HG03460 (cell line): ENCODE data around the gene RAB24.
"Not testable (repeated sequence)": the region's sequence is repeated elsewhere in the genome, so short reads cannot be mapped to it uniquely, and the experiment has no call there.

Source experiments
- ATAC-seq: cut with Tn5 transposase; IDR thresholded peaks from one replicate; pipeline ENCODE4 v1.9.1; 2021; ENCODE audit not compliant: unreplicated experiment

RAB24 gene

DNA sequence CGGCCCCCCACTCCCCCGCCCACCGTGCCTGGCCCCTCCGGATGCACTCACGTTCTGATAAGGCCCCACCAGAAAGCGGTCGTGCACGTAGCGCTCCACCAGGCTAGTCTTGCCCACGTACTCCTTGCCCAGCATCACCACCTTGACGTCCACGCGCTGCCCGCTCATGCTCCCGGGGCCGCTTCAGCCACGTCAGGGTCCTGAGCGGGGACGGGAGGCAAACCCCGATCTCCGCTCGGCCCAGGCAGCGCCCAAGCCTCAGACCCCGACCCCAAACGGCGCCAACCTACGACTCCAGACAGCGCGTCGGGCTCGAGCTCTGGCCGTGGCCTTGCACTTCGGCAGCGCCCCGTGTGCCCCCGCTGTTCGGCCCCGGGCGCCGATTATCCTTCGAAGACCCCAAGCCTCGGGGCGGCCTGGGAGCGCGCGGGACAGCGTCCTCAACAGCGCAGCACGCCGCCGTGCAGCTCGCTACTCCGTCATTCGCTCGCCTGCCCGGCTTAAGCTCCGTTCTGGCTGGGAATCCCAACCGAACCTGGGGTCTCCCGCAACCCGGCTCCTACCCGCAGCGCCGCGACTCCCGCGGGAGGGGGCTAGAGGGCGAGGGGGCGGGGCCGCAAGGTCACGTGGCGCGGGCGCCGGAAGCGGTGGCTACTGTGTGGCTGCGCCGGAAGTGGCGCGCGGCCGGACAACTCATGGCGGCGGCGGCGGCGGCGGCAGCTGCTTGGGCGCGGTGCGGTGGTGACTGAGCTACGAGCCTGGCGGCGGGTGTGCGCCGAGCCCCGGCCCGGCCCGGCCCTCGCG, at the start of gene RAB24, which contains the start of gene PRELID1:
RAB24 (minus strand) TSS at position 599 of the 804 bp plus-strand sequence; CDS start at position 168, 431 bp downstream.
PRELID1 (plus strand) TSS at position 679 of the 804 bp plus-strand sequence. CDS start 187 bp downstream, outside the sequence.
- peak; percentile 55 for ATAC-seq

DNA sequence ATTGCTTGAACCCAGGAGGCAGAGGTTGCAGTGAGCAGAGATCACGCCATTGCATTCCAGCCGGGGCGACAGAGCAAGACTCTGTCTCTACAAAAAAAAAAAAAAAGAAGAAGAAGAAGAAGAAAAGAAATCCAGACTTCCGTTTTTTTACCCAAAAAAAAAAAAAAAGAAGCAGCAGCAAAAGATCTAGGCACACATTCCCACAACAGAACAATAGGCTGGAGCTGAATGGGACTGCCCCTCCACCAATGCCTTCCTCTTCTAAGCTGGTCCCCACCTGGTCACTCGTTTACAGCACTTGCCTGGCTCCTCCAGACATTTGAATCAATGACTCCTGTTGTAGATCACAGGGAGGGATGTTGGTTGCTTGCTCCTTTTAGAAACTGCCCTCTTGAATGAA, 49.6 kb upstream of the RAB24 start:
- no peak for ATAC-seq

DNA sequence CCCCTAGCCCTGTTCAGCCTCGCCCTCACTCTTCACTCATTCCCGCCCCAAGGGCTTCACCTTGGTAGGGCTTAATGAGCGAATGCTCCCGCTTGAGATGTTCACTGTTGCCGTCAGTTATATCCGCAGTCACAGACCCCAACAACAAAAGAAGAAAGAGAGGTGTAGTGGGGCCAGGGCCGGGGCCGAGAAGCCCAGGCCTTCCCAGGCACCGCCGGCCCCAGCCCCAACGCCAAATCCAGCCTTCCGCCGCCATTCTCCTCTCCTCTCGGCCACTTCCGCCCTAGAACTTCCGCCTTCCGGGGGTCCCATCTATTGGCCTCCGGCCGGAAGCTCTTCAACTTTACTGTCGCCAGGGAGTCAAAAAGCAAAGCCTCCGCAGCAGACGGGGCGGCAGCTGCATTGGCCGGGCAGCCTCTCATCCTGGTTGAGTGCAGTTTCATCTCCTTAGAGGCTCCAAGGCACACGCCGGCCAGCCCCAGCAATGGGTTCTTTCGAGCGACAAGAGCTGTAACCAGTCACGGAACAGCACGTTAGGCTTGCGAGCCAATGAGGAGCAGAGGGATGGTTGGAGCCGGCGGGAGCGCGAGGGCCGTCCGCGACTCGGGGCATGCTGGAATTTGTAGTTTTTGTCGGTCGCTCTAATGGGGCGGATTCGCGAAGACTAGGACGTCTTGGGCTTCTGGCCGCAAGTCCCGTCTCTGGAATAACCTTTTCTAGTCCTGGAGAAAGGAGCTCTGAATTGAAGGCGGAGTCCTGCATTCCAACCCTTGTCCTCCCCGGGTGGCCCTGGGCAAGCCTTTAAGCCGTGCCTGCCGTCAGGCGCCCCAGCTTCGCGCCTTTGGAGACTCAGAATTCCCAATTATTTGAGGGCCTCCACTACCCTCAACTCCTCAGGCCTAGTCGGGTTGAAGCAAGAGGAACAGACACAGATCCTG, 48.1 kb upstream of the RAB24 start, which contains the start of gene LMAN2:
LMAN2 (minus strand) TSS at position 277 of the 938 bp plus-strand sequence; CDS start at position 256, 21 bp downstream.
- peak; percentile 94 for ATAC-seq

DNA sequence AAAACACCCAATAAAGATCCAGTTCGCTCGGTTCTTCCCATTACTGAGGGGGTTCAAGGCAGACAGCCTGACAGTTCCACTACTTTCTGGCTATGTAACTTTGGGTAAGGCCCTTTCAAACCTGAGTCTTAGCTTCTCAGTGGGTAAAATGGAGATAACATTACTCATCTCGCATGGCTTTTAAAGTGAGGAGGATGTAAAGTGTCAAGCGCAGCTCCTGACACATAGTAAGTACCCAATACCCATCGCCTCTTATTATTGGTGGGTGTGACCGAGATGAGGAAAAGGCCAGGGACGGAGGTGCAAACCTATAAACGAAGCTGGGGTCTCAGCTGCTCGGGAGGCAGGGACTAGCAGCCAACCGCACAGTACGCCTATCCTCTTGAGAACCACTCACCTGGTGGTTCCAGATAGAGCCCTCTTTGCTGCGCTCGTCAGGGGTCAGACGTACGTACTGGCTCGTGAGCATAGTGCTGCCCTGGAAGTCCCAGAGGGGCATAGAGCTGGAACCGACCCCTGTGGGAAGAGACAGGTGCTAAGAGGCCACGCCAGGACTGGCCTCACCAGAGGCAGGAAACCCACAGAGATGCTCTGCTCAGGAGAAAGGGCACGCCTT, 47.4 kb upstream of the RAB24 start:
- ATAC-seq: no peak

DNA sequence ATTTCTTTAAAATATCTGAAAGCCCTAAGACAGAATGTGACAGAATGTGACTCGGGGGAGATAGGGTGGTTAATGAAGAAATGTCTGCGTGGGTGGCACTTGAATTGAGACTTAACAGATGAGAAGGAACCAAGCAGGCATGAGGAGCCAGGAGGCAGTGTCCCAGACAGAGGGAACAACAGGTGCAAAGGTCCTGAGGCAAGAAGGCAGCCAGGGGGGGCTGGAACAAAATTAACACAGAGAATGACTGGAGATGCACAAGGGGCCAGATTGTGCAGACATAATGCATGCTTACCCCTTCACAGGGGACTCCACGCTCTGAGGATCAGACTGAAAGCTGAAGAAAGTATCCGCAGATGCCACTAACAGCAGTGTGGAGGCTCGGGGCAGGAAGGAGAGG, 46.2 kb upstream of the RAB24 start:
- no peak for ATAC-seq

DNA sequence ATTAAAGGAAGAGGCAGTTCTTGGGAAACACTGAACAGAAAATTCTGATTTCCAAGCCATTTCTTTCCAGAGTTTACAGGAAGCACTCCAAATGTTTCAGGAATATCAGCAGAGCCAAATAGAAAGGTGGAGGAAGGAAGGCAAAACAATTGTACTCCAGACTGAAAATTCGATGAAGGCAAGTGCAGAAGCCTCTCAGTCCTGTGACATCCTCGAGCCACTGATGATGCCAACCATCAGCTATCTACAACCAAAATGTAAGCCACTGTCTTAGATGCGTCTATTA, 45.8 kb upstream of the RAB24 start:
- no peak for ATAC-seq

DNA sequence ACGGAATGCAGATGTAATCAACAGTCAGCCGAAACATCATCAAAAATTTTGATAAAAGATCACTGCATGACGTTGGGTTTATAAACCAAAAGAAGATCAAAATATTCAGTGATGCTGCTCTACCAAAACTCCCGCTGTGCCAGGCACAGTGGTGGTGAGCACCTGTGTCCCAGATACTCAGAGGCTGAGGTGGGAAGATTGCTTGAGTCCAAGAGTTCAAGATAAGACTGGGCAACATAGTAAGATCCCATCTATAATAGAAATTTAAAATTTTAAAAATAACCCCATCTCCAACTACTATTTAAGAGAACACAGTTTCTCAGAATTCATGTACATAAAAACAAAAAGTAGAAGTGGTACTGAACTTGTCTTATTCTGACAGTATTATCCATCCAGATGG, 44.2 kb upstream of the RAB24 start:
- ATAC-seq: no peak

DNA sequence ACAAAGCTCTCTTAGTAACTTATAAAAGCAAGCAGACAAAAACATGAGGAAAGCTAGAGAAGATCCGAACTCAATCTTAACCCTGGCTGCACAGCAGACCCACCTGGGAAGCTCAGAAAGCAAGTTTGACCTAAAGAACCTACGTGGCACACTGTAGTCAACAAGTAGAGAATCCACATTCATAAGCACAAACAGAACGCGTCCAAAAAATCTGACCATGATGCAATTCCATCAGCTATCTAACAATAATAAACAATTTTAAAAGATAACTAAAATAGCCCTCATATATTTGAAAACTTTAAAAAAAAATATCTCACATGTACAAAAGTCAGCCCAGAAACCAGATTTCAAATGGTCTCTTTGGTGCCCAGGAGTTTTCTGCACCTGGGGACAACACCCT, 43.3 kb upstream of the RAB24 start:
- ATAC-seq: no peak

DNA sequence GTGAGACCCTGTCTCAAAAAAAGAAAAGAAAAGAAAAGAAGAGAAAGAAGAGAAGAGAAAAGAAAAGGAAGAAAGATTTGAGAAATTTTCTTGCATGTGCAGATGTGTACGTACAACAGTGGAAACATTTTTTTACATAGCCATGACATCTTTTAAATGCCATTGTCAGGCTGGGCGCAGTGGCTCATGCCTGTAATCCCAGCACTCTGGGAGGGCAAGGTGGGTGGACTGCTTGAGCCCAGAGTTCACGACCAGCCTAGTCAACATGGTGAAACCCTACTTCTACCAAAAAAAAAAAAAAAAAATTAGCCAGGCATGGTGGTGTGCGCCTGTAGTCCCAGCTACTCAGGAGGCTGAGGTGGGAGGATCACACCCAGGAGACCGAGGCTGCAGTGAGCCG, 41.4 kb upstream of the RAB24 start:
- ATAC-seq: no peak

DNA sequence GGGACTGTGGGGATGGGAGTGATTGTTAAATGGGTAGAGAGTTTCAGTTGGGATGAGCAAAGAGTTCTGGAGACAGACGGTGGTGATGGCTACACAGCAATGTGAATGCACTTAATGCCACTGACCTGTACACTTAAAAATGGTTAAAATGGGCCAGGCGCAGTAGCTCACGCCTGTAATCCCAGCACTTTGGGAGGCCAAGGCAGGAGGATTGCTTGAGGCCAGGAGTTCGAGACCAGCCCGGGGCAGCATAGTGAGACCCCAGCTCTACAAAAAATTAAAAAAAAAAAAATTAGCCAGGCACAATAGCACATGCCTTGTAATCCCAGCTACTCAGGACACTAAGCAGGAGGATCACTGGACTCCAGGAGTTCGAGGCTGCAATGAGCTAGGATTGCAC, 40.3 kb upstream of the RAB24 start:
- no peak for ATAC-seq

DNA sequence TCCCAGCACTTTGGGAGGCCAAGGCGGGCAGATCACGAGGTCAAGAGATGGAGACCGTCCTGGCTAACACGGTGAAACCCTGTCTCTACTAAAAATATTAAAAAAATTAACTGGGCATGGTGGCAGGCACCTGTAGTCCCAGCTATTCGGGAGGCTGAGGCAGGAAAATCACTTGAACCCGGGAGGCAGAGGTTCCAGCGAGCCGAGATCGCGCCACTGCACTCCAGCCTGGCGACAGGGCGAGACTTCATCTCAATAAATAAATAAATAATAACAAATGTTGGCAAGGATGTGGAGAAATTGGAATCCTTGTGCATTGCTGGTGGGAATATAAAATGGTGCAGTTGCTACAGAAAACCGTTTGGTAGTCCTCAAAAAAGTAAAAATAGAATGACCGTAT, 39.5 kb upstream of the RAB24 start:
- ATAC-seq: not testable (repeated sequence)

DNA sequence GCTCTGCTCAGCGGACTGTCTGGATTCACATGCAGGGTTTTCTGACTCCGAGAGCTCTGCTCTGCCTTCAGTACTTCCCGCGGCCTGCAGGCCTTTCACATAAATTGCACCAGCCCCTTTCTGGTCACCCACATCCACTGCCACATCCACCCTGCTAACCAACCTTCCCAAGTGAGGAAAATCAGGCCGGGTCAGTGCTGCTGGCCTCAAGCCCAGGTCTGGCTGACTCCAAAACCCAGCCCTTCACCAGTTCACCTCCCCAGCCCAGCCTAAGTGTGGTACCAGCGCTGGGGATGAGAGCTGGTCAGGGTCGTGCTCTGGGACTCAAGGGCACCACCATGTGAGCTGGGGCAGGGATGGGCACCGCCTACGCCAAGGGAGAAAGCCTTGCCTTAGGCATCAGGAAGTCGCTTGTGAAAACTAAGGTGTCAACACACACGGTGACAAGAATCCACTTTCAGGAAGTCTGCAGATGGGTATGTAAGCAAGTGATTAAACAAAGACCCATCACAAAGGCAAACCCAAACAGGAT, 35.7 kb upstream of the RAB24 start:
- no peak for ATAC-seq

DNA sequence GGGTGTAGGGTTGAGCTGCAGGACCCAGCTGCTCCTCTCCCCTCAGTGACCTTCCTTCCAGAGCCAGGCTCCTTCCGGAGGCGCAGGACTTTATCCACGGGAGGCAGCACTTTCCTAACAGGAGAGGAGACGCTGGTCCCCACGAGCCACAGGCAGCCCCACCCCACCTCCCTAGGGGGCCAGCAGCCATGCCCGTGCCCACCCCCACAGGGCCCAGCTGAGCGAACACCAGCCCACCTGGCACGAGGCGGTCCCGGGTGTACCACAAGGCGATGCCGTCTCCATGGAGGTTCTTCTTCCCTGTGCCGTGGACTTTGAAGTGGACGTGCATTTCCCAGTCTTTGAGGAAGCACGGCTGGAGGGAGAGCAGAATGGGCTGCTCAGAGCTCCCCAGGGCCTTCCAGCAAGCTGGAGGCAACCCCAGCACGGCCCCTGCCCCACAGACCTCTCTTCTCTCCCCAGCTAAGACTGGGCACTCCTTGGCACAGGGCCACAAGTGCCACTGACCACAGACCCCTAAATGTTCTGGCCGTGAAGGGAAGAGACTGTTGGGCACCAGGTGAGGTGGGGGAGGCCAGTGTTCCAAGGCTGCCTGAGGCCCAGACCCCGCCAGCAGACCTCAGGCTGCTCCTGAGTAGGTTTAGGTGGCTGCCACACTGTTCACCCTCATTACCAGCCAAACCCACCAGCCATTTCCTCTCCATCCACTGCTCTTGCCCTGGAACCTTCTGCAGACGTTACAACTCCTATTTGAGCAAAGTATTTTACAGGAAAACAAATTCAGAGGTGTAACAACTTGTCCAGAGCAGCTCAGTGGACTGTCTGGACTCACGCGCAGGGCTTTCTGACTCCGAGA, 35.0 kb upstream of the RAB24 start:
- ATAC-seq: no peak

DNA sequence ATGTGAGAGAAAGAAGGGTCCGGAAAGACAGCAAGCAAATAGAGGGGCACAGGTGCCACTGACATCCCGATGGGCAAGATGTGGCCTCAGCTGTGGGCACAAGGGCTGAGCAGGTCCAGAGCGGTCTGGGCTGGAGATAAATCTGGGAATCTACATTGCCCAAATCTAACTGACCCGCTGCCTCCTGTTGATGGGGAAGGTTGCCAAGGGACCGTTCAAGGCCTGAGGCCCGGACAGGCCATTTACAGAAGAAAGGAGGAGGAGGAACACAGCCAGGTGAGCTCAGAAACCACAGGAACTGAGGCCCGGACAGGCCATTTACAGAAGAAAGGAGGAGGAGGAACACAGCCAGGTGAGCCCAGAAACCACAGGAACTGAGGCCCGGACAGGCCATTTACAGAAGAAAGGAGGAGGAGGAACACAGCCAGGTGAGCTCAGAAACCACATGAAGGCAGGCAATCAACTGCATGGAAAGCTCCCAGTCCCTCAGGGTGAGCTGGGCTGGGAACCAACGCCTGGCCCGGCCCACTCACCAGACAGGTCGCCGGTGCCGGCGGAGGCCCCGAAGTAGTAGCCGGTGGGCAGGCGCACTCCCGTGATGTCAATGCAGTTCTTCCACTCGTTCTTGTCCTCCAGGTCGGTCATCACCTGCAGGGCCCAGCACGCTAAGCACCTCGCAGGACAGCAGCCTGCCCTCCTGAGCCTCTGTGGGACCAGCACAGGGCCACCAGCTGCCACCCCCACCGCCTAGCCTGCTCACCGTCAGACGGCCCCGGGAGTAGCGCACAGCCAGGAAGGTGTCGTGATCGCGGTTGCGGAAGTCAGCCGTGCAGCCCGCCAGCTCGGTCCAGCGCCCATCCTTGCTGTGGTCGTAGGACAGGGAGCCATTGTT, 33.3 kb upstream of the RAB24 start:
- no peak for ATAC-seq

DNA sequence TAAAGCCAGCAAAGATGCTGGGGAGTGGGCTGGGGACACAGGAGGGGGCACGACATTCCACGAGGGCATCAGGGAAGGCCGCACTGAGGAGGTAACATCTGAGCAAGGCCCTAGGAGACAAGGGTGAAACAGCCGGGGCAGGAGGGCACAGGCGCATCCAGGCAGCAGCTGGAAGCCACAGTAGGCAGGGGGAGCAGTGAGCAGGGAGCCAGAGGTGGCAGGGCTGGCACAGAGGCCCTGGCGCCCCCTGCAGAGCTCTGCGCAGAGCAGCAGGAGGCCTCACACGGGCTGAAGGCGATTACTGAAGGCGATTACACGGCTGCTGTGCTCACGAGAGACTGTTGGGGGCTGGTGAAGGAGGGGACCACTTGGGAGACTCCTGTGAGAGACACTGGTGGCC, 32.6 kb upstream of the RAB24 start:
- no peak for ATAC-seq

DNA sequence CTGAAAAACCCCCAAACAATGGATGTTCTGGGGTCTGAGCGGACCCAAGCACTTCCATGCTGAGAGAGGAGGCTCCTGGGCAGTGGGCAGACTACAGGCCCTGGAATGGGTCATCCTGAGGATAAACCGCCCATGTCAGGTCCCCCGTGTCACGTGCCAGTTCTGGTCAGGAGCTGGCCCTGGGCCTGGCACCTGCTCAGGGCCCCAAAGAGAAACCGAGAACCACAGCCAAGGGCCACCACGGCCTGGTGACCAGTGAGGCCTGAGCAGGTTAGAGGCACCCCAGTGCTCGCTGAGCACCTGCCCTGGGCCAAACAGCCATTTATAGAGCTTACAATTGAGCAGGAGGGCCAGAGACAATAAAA, 32.2 kb upstream of the RAB24 start:
- ATAC-seq: no peak

DNA sequence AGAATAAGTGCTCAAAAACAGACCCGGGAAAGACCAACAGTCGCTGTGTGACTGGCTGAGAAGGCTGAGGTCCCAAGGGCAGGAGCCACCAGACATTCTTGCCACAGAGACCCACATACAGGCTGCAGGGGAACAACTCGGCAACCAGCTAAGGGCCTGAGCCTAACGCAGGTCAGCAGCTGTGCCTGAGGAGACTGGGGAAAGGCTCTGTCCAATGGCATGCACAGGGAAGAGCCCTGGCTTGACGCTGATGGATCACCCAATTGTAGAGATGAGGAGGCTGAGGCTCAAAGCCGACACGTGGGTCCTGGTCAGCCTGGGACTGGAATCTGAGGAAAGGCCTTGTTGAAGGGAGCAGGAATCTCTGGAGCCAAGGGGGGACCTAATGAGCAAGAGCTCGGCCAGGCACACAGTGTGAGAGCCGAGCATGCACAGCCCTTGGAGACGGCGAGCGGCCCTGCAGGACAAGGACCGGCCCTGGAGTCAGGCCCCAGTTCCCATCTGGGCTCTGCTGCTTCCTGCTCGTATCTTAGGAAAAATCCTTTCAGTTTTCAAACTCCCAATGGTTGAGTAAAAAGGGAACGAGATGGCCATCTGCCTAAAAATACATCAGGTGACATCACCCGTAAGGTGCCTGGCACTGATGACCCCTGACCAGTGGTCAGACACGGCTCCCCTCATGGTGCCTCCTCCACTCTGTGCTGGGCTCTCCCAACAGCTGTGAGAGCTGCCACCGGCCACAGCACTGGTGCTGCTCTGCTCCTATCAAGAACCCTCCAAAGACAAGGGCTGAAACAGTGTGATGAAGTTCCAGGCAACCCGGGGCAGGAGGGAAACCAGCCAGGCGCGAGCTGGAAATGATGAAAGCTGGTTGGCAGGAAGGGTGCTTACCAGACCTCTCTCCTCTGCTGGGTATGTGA, 31.5 kb upstream of the RAB24 start:
- no peak for ATAC-seq

DNA sequence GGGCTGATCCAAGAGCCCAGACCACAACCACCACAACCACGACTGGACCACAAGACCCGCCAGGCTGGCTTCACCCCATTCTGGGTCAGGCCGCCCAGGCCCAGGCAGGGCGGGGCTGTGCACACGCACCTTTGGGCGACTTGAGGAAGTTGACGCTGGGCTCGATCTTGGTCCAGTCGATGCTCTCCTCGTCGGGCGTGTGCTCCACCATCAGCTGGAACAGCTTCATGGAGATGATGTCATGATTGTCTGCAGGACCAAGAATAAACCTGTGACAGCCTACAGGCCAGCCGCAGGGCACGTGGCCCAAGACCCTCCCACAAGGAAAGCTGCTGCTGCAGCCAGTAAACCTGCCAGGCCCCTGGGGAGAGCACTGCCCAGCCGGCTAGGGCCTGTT, 30.6 kb upstream of the RAB24 start:
- no peak for ATAC-seq
